Dendritic cell treated with granulocyte-macrophage colony-stimulating factor and Interleukin-4, amounts not matched to agents 40 ng/mL and 50 ng/mL, for 4 days (primary cell): ENCODE measurements around the gene RGS7.

ENCODE experiments used
- H3K27ac Mint-ChIP-seq: one replicate; pipeline ENCODE4 v1.8.0; 2022; ENCODE audit warnings: mild to moderate bottlenecking, mixed read lengths
- H3K27me3 Mint-ChIP-seq: one replicate; pipeline ENCODE4 v1.8.0; 2022; ENCODE audit warnings: mild to moderate bottlenecking, mixed read lengths
- H3K36me3 Mint-ChIP-seq: one replicate; pipeline ENCODE4 v1.8.0; 2022; ENCODE audit warnings: low read depth, mixed read lengths
- H3K4me1 Mint-ChIP-seq: one replicate; pipeline ENCODE4 v1.8.0; 2022; ENCODE audit warnings: low read depth, mixed read lengths
- H3K4me3 Mint-ChIP-seq: one replicate; pipeline ENCODE4 v1.8.0; 2022; ENCODE audit warnings: mild to moderate bottlenecking, moderate library complexity, mixed read lengths
- H3K9me3 Mint-ChIP-seq: one replicate; pipeline ENCODE4 v1.8.0; 2022; ENCODE audit warnings: mixed read lengths
- intact Hi-C: fragments of 100-400 bp; cut with micrococcal nuclease; formaldehyde crosslinking; loops from one replicate; pipeline ENCODE4 v1.15.0; 2022

RGS7 gene

DNA sequence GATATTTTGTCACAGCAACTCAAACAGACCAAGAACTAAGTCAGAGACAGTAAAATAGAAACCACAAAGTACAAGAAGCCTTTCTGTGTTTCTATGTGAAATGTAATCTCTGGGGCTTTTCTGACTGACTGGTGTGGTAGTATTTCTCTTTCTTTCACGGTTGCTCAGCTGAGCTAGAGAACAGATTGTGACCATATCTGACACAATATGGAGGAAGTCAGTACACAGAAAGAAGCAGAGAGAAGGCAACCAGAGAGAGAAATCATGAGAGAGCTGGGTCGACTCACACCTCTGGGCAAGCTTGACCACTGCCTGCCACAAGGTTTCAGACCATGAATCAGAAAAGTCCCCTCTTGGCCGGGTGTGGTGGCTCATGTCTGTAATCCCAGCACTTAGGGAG is 536.2 kb downstream of the RGS7 start:
- intact Hi-C loops, result no loop called here
- H3K27ac Mint-ChIP-seq, result no peak overlapping the region
- H3K4me3 Mint-ChIP-seq, result no peak overlapping the region
- H3K27me3 Mint-ChIP-seq, result no peaks in the 10 kb centered on the region
- no peaks in the 10 kb centered on the region for H3K4me1 Mint-ChIP-seq
- H3K36me3 Mint-ChIP-seq, result no peaks in the 10 kb centered on the region
- peaks cover 47% of the 10 kb centered on the region for H3K9me3 Mint-ChIP-seq

DNA sequence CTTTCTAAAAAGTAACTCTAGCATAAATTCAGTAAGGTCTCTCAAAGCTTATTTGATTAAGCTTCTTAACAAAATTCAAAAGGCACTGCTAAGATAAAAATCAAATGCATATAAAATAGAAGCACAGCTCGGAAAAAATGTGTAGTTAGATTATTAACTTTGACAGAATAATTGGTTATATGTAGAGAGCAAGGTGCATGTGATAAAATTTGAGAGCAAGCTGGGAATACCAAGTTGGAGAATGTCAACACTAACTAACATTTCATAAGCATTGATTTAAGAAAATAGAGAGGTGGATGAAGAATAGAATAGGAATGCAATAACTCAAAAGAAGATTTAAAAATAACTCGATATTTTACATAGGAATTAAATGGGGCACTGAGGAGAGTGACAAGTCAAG is 540.5 kb downstream of the RGS7 start:
- Mint-ChIP-seq H3K4me1 (no peaks in the 10 kb centered on the region), H3K27me3 (no peaks in the 10 kb centered on the region), H3K4me3 (no peak overlapping the region), H3K36me3 (no peaks in the 10 kb centered on the region), H3K27ac (no peak overlapping the region), H3K9me3 (peaks cover 34% of the 10 kb centered on the region)
- intact Hi-C loops, result no loop called here

DNA sequence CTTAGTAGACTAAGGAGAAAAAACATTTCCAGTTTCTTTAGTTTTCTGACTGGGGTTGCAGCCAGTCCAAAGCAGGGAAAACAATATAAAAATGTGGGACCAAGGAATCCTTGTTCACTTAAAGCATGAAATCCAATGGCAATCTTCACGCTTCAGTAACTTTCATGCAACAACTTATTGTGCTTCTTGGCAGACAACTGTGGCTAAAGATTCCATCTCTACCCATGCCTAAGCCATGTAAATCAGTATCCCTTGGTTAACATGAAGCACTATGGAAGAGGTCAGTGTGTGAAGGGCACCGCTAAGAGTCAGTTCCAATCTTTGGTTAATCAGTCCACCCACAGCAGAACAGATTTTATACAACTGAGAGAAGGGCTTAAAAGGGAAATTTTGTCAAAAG is 543.3 kb downstream of the RGS7 start:
- H3K36me3 Mint-ChIP-seq, result no peaks in the 10 kb centered on the region
- no peaks in the 10 kb centered on the region for H3K4me1 Mint-ChIP-seq
- H3K9me3 Mint-ChIP-seq, result peaks cover 10% of the 10 kb centered on the region
- H3K27me3 Mint-ChIP-seq, result no peaks in the 10 kb centered on the region
- no peak overlapping the region for H3K4me3 Mint-ChIP-seq
- intact Hi-C loops, result no loop called here
- H3K27ac Mint-ChIP-seq, result no peak overlapping the region

DNA sequence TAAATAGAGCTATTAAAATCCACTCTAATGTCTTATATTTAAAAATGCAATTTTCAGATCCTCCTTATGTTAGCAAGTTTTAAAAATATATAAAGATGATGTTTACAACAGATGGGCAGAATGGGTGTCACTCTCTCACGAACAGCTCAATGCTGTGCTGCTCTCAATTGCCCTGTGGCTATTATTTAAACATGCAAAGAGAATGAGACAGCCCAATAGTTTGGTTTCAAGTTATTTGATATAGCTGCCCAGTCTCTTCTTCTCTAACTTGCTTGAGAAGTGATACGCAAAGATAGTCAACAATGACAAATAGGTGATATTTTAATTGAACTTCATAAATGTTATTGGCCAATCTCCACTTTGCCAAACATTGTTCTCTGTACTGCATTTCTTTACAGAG is 545.7 kb downstream of the RGS7 start:
- no peaks in the 10 kb centered on the region for H3K9me3 Mint-ChIP-seq
- H3K27ac Mint-ChIP-seq, result no peak overlapping the region
- no peaks in the 10 kb centered on the region for H3K36me3 Mint-ChIP-seq
- intact Hi-C loops, result no loop called here
- H3K4me1 Mint-ChIP-seq, result no peaks in the 10 kb centered on the region
- no peak overlapping the region for H3K4me3 Mint-ChIP-seq
- H3K27me3 Mint-ChIP-seq, result no peaks in the 10 kb centered on the region

DNA sequence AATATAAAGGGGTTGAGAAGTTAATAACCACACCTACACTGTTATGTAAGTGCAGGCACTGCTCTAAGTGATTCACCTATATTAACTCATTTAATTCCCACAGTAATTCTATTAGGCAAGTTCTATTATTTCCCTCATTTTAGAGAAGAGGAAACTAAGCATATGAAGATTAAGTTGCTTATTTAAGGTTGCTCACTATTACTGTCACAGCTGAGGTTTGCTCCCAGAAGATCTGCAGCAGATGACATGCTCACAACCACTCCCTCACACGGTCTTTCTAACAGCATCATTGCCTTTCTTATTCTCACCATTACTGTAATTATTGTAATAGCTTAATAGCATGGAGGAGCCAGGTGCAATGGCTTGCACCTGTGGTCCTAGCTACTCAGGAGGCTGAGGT is 548.6 kb downstream of the RGS7 start:
- H3K9me3 Mint-ChIP-seq, result no peaks in the 10 kb centered on the region
- intact Hi-C loops, result no loop called here
- no peaks in the 10 kb centered on the region for H3K27me3 Mint-ChIP-seq
- H3K36me3 Mint-ChIP-seq, result no peaks in the 10 kb centered on the region
- no peaks in the 10 kb centered on the region for H3K4me1 Mint-ChIP-seq
- H3K4me3 Mint-ChIP-seq, result no peak overlapping the region
- no peak overlapping the region for H3K27ac Mint-ChIP-seq

DNA sequence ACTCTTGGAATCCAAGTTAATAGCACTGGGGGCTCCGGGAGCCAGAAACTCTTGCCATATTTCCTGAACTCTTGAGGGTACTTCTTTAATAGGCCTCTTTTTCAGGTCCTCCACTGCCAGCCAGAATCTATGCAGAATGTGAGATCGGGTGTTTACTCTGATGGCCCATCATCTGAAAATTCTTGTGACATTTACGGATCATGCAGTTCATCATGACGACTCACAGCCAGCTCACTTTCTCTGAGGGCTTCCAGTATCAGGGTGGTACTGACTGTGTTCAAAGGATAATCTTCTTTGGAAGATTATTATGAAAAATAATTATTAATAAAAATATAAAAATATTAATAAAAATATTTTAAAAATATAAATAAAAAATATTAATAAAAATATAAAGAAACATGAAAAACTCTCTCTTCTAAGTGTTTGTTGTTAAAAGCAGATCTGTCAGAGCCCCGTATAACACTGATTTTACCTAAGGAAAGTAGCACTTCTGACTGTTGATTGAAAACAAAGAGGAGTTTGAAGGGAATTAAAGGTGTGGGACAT is 550.7 kb downstream of the RGS7 start:
- H3K27me3 Mint-ChIP-seq, result no peaks in the 10 kb centered on the region
- no peak overlapping the region for H3K27ac Mint-ChIP-seq
- no peaks in the 10 kb centered on the region for H3K9me3 Mint-ChIP-seq
- H3K4me1 Mint-ChIP-seq, result no peaks in the 10 kb centered on the region
- H3K4me3 Mint-ChIP-seq, result no peak overlapping the region
- no peaks in the 10 kb centered on the region for H3K36me3 Mint-ChIP-seq
- intact Hi-C loops, result no loop called here

DNA sequence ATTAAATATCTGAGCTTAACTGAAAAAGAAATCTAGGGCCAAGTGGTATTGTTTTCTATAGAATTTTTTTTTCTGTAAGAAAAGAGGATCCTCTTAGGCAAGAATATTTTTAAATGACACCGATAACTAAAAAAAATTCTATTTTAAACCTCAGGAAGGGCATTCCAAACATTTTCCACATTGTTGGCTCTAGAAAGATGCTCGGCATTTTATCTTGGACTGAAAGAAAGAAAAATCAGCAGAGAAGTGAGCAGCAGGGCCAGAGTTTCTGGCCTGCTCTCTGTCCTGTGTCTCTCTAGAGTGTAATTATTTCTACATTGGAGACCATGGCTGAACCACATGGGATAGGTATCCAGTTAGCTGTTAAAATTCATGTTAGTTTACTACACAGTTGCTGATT is 552.5 kb downstream of the RGS7 start:
- H3K27ac Mint-ChIP-seq, result no peak overlapping the region
- H3K36me3 Mint-ChIP-seq, result no peaks in the 10 kb centered on the region
- no peak overlapping the region for H3K4me3 Mint-ChIP-seq
- H3K4me1 Mint-ChIP-seq, result no peaks in the 10 kb centered on the region
- H3K27me3 Mint-ChIP-seq, result no peaks in the 10 kb centered on the region
- intact Hi-C loops, result no loop called here
- no peaks in the 10 kb centered on the region for H3K9me3 Mint-ChIP-seq

DNA sequence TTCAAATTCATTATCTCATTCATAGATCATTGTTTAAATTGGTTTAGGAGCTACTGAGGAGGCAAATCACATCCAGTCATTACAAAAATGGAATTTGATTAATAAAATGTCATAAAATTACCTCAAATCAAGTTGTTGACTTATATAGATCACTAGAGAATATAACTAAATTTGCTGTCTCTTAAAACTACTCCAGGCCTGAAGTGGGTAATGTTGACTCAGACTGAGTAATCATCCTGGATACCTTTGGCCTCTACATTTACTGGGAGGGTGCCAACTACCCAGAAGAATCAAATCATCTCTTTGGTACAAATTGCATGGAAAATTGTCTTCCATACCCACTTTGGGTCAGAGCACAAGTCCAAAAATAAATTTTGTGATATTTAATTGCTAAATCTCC is 553.9 kb downstream of the RGS7 start:
- H3K36me3 Mint-ChIP-seq, result no peaks in the 10 kb centered on the region
- no peaks in the 10 kb centered on the region for H3K9me3 Mint-ChIP-seq
- intact Hi-C loops, result no loop called here
- no peak overlapping the region for H3K4me3 Mint-ChIP-seq
- H3K4me1 Mint-ChIP-seq, result no peaks in the 10 kb centered on the region
- H3K27me3 Mint-ChIP-seq, result no peaks in the 10 kb centered on the region
- H3K27ac Mint-ChIP-seq, result no peak overlapping the region

DNA sequence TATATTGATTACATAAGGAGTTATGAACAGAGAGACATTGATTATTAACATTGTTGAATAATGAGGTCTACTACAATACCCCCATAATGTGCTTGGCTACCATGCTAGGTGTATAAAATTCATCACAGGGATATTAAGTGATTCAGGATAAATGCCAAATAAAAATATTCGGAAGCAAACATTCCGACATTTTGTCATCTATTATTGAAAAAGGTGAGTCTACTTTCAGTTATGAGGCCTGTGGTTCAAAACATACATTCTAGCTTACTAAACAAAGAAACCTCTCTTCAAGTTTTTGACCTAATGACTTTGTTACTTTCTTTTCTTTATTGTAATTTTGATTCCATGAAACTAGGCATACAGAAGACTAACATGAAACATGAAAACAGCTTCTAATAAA is 554.7 kb downstream of the RGS7 start:
- H3K9me3 Mint-ChIP-seq, result no peaks in the 10 kb centered on the region
- intact Hi-C loops, result no loop called here
- H3K27me3 Mint-ChIP-seq, result no peaks in the 10 kb centered on the region
- no peaks in the 10 kb centered on the region for H3K4me1 Mint-ChIP-seq
- H3K4me3 Mint-ChIP-seq, result no peak overlapping the region
- H3K36me3 Mint-ChIP-seq, result no peaks in the 10 kb centered on the region
- no peak overlapping the region for H3K27ac Mint-ChIP-seq

DNA sequence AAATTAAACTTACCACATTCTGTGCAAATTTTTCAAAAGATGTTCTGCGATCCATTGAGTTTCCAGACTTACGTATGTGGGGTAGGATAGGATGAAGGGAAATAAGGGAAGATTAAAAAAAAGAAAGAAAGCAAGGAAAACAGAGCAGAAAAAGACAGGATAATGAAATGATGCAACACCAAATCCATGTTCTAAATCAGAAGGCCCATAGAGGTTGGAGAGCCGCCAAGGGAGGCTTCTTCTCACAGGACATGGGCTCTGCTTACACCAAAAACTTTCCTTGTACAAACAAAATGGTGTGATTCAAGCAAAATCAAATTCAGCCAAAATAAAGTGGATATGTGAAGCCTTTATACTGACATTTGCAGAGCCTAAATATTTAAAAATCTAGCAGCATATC is 555.6 kb downstream of the RGS7 start:
- Mint-ChIP-seq H3K27ac (no peak overlapping the region), H3K27me3 (no peaks in the 10 kb centered on the region), H3K4me1 (no peaks in the 10 kb centered on the region)

DNA sequence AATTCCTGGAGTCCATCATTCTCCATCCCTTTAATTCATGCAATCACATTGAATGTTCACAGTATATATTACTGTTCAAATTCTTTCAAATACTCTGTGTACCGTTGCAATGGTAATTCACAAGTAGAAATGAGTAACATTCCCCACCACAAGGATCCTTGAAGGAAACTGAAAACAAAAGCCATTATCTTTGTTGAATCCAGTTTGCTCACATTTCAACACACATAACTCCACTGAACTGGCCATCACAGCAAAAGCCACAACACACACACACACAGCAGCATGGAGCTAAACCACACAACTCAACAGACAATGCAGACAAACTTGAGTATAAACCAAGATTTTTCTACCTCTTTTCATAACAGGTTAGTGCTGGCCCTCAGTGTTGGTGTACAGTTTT is 556.7 kb downstream of the RGS7 start:
- no peaks in the 10 kb centered on the region for H3K27me3 Mint-ChIP-seq
- H3K9me3 Mint-ChIP-seq, result no peaks in the 10 kb centered on the region
- H3K36me3 Mint-ChIP-seq, result no peaks in the 10 kb centered on the region
- intact Hi-C loops, result no loop called here
- H3K4me3 Mint-ChIP-seq, result no peak overlapping the region
- no peak overlapping the region for H3K27ac Mint-ChIP-seq
- no peaks in the 10 kb centered on the region for H3K4me1 Mint-ChIP-seq

More for the DNA sequence above, 555.6 kb downstream of the RGS7 start:
- no peaks in the 10 kb centered on the region for H3K36me3 Mint-ChIP-seq
- intact Hi-C loops, result no loop called here
- H3K9me3 Mint-ChIP-seq, result no peaks in the 10 kb centered on the region
- no peak overlapping the region for H3K4me3 Mint-ChIP-seq

DNA sequence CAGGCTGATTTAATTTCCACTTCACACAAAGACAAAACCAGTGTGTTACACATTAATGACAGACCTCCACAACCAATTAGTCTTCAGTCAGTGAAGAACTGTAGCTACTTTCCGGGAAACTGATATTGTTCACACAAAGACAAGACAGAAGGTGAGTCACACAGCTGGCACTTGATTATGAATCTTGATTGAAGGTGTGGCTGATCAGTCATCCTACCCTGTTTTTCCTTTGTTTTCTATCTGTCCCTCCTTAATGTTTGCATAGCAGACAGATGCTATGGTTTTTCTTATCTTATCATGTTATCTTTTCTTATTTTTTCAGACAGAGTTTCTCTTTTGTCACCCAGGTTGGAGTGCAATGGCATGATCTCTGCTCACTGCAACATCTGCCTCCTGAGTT is 560.0 kb downstream of the RGS7 start:
- no peaks in the 10 kb centered on the region for H3K9me3 Mint-ChIP-seq
- H3K27ac Mint-ChIP-seq, result no peak overlapping the region
- intact Hi-C loops, result no loop called here
- no peak overlapping the region for H3K4me3 Mint-ChIP-seq
- H3K4me1 Mint-ChIP-seq, result no peaks in the 10 kb centered on the region
- H3K27me3 Mint-ChIP-seq, result no peaks in the 10 kb centered on the region
- no peaks in the 10 kb centered on the region for H3K36me3 Mint-ChIP-seq

DNA sequence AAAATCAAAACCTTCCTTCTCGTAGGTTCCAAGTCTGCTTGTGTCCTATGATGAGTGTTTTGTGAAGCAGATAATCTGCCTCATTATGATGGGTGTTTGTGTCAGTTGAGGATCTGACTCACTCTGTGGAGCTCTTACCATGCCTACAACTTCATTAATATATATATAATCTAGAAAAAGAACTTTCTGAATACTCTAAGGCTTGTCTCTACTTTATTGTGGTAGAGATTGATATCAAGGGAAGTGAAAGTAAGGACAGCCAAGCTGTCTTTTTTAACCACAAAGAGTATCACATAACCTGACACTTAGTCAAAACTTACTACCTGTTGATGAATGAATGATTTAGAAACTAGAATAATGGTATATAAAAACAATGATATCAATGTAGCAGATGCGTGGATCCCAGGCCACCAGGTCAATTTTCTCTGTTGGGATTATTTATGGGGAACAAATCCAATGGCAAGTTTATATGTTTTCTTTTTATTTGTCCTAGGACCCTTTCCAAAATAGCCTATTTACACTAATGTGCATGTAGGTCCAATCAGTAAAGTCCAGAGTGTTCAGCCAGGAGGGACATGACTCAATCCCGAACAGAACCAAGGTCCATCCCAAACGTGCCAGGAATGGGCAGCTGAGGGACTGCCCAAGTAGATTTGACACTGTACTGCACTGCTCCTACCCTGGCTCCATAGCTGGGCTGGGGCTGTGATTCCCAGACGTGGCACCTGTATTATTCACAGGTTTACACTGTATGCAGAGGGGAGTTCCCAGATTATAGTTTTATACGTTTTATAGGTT is 562.8 kb downstream of the RGS7 start:
- Mint-ChIP-seq H3K27me3 (no peaks in the 10 kb centered on the region), H3K9me3 (no peaks in the 10 kb centered on the region), H3K4me1 (no peaks in the 10 kb centered on the region), H3K36me3 (no peaks in the 10 kb centered on the region), H3K4me3 (no peak overlapping the region), H3K27ac (no peak overlapping the region)
- intact Hi-C loops, result no loop called here

DNA sequence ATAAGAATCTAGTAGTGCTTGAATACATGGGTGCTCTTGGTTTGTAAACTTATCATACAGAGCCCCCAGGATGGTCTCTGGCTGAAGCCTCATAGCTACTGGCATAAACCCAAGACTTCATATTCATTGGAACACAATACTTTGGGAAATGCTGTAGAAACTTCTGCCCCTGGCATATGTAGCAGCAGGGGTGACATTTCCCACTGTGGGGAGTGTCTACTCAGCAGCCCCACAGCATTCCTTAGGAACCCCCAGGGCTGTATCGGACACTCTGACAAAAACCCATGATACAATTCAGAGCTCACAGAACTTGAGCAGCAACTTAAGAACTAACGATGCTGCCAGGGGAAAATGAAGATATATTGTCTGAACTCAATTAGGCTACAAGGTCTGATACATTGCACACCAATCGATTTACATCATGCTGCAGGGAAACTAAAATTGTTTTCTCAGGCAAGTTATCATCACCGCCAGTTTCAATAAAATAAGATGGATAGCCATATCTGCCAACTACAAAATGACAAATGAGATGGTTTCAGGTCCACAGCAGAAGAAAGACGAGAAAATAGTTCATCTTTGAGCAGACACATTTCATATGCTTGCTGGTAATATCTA is 564.0 kb downstream of the RGS7 start:
- Mint-ChIP-seq H3K27ac (no peak overlapping the region), H3K4me3 (no peak overlapping the region), H3K9me3 (no peaks in the 10 kb centered on the region), H3K36me3 (no peaks in the 10 kb centered on the region), H3K4me1 (no peaks in the 10 kb centered on the region), H3K27me3 (no peaks in the 10 kb centered on the region)
- intact Hi-C loops, result no loop called here

DNA sequence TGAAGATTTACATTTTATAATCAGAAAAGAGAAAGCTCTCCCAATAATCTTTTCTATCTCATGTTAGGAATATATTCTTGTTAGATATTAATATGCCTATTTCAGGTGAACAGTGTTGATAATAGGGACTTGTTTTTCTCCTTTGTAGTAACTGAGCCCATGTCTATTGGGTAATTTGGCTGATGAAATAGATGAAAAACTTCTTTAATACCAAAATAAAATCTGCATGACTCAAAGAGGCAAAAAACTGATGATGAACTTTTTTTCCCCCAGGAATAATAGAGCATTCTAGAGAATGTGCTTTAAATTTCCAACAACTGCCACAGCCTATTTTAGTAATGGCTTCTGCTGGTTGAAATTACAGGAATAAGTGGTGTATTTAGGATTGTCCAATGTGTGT is 566.1 kb downstream of the RGS7 start:
- no peaks in the 10 kb centered on the region for H3K9me3 Mint-ChIP-seq
- intact Hi-C loops, result no loop called here
- H3K4me3 Mint-ChIP-seq, result no peak overlapping the region
- H3K27me3 Mint-ChIP-seq, result no peaks in the 10 kb centered on the region
- H3K36me3 Mint-ChIP-seq, result no peaks in the 10 kb centered on the region
- H3K27ac Mint-ChIP-seq, result no peak overlapping the region
- H3K4me1 Mint-ChIP-seq, result no peaks in the 10 kb centered on the region
